ENCODE results near the gene EPB41L4A. TPM values are rescaled to one million over a fixed set of nuclear protein-coding genes. Genes with fewer than 3 reads are reported as not detected.

Gene EPB41L4A
- total RNA-seq, 1 experiment from 2014 or later, result 5.2 TPM

DNA sequence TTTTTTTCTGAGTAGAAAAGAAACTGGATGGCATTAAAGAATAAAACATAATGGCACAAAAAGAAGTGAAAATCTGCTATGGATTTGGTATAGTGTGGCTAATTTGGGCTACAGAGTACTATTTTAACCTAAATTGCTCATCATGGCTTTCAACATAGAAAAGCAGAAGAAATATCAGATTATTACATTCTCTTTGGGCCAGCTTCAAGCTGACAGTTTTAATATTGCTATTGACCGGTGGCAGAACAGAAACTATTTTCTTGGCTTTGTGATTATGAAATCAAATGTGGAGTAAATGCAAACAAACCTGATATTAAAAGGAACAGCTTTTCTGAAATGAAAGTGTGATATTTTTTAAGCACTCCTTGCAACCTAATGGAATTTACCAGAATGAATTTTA, 301.5 kb downstream of the EPB41L4A start (continued):
- TF ChIP-seq, protein P1, sequence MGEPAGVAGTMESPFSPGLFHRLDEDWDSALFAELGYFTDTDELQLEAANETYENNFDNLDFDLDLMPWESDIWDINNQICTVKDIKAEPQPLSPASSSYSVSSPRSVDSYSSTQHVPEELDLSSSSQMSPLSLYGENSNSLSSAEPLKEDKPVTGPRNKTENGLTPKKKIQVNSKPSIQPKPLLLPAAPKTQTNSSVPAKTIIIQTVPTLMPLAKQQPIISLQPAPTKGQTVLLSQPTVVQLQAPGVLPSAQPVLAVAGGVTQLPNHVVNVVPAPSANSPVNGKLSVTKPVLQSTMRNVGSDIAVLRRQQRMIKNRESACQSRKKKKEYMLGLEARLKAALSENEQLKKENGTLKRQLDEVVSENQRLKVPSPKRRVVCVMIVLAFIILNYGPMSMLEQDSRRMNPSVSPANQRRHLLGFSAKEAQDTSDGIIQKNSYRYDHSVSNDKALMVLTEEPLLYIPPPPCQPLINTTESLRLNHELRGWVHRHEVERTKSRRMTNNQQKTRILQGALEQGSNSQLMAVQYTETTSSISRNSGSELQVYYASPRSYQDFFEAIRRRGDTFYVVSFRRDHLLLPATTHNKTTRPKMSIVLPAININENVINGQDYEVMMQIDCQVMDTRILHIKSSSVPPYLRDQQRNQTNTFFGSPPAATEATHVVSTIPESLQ (CRISPR knock-in tag; IDR thresholded peaks at IDR 0.05), result no peak
- TF ChIP-seq, protein P2, sequence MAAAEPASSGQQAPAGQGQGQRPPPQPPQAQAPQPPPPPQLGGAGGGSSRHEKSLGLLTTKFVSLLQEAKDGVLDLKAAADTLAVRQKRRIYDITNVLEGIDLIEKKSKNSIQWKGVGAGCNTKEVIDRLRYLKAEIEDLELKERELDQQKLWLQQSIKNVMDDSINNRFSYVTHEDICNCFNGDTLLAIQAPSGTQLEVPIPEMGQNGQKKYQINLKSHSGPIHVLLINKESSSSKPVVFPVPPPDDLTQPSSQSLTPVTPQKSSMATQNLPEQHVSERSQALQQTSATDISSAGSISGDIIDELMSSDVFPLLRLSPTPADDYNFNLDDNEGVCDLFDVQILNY (CRISPR knock-in tag; IDR thresholded peaks at IDR 0.05), result no peak
- TF ChIP-seq NR1H2 (CRISPR knock-in tag; IDR thresholded peaks at IDR 0.05) (no peak), TCF7 (CRISPR knock-in tag; IDR thresholded peaks at IDR 0.05; ENCODE audit: low read depth) (no peak)

DNA sequence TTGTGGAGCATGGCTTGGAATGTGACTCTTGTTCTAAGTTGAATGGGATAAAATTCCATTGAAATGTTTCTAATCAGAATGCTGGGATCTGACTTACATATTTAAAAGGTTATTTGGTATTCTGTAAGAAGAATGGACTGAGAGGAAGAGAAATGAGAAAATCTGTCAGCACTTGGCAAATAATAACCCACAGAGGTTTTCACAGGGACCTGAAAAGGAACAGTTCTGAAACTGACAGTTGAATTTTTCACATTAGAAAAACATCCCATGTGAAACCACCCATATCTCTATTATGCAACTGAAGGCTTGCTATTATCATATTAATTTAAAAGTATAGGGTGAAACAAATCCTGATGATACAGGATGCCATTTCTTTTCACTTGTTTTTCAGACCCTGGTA, 302.7 kb downstream of the EPB41L4A start:
- Mint-ChIP-seq H3K9me3 (no peaks in the 10 kb centered on the region), H3K27me3 (ENCODE audit: low read depth) (no peaks in the 10 kb centered on the region), H3K4me3 (no peak overlapping the region), H3K27ac (no peak overlapping the region), H3K36me3 (no peaks in the 10 kb centered on the region), H3K4me1 (no peaks in the 10 kb centered on the region)
- ATAC-seq (no peak), DNase-seq (ENCODE audit: low spot score) (no peak)
- CTCF ChIA-PET, result no interaction called here
- POLR2A ChIA-PET, result no interaction called here
- TF ChIP-seq NR2C2 (CRISPR knock-in tag; IDR thresholded peaks at IDR 0.05), result no peak
- TF ChIP-seq, protein P3, sequence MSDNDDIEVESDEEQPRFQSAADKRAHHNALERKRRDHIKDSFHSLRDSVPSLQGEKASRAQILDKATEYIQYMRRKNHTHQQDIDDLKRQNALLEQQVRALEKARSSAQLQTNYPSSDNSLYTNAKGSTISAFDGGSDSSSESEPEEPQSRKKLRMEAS (CRISPR knock-in tag; IDR thresholded peaks at IDR 0.05), result no peak
- TF ChIP-seq NR1H2 (CRISPR knock-in tag; IDR thresholded peaks at IDR 0.05), result no peak
- TF ChIP-seq, protein P4, sequence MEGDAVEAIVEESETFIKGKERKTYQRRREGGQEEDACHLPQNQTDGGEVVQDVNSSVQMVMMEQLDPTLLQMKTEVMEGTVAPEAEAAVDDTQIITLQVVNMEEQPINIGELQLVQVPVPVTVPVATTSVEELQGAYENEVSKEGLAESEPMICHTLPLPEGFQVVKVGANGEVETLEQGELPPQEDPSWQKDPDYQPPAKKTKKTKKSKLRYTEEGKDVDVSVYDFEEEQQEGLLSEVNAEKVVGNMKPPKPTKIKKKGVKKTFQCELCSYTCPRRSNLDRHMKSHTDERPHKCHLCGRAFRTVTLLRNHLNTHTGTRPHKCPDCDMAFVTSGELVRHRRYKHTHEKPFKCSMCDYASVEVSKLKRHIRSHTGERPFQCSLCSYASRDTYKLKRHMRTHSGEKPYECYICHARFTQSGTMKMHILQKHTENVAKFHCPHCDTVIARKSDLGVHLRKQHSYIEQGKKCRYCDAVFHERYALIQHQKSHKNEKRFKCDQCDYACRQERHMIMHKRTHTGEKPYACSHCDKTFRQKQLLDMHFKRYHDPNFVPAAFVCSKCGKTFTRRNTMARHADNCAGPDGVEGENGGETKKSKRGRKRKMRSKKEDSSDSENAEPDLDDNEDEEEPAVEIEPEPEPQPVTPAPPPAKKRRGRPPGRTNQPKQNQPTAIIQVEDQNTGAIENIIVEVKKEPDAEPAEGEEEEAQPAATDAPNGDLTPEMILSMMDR (IDR thresholded peaks at IDR 0.05), result no peak
- TF ChIP-seq SMAD3 (CRISPR knock-in tag; IDR thresholded peaks at IDR 0.05; ENCODE audit: borderline replicate concordance), result no peak
- TF ChIP-seq FOXP1 (CRISPR knock-in tag; IDR thresholded peaks at IDR 0.05; ENCODE audit: borderline replicate concordance), result no peak
- no peak for TF ChIP-seq TEAD1 (CRISPR knock-in tag; IDR thresholded peaks at IDR 0.05)
- no peak for TF ChIP-seq IRF2 (CRISPR knock-in tag; IDR thresholded peaks at IDR 0.05; ENCODE audit: borderline replicate concordance, low read depth)
- no peak for TF ChIP-seq FOXJ3 (CRISPR knock-in tag; IDR thresholded peaks at IDR 0.05; ENCODE audit: borderline replicate concordance)
- TF ChIP-seq ZNF263 (CRISPR knock-in tag; IDR thresholded peaks at IDR 0.05; ENCODE audit: low read depth), result no peak
- no peak for TF ChIP-seq TCF7 (CRISPR knock-in tag; IDR thresholded peaks at IDR 0.05; ENCODE audit: low read depth)
- TF ChIP-seq, protein P5, sequence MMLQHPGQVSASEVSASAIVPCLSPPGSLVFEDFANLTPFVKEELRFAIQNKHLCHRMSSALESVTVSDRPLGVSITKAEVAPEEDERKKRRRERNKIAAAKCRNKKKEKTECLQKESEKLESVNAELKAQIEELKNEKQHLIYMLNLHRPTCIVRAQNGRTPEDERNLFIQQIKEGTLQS (CRISPR knock-in tag; conservative IDR thresholded peaks at IDR 0.05), result no peak
- no peak for TF ChIP-seq JUN (CRISPR knock-in tag; IDR thresholded peaks at IDR 0.05)
- no peak for TF ChIP-seq RELA (CRISPR knock-in tag; IDR thresholded peaks at IDR 0.05; ENCODE audit: borderline replicate concordance)
- TF ChIP-seq, protein P6, sequence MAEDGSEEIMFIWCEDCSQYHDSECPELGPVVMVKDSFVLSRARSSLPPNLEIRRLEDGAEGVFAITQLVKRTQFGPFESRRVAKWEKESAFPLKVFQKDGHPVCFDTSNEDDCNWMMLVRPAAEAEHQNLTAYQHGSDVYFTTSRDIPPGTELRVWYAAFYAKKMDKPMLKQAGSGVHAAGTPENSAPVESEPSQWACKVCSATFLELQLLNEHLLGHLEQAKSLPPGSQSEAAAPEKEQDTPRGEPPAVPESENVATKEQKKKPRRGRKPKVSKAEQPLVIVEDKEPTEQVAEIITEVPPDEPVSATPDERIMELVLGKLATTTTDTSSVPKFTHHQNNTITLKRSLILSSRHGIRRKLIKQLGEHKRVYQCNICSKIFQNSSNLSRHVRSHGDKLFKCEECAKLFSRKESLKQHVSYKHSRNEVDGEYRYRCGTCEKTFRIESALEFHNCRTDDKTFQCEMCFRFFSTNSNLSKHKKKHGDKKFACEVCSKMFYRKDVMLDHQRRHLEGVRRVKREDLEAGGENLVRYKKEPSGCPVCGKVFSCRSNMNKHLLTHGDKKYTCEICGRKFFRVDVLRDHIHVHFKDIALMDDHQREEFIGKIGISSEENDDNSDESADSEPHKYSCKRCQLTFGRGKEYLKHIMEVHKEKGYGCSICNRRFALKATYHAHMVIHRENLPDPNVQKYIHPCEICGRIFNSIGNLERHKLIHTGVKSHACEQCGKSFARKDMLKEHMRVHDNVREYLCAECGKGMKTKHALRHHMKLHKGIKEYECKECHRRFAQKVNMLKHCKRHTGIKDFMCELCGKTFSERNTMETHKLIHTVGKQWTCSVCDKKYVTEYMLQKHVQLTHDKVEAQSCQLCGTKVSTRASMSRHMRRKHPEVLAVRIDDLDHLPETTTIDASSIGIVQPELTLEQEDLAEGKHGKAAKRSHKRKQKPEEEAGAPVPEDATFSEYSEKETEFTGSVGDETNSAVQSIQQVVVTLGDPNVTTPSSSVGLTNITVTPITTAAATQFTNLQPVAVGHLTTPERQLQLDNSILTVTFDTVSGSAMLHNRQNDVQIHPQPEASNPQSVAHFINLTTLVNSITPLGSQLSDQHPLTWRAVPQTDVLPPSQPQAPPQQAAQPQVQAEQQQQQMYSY (CRISPR knock-in tag; IDR thresholded peaks at IDR 0.05), result no peak
